Hepatocyte (in vitro differentiated cells): ENCODE data around the gene DNAJC1. TPM values are rescaled to one million over a fixed set of nuclear protein-coding genes. Genes with fewer than 3 reads are reported as not detected.

Source experiments
- DNase-seq: peaks from one replicate; pipeline ENCODE4 v3.0.0-alpha.2; 2016; ENCODE audit warnings: low spot score
- H2AFZ ChIP-seq: fragments of 200-600 bp; sonication (generic); 2 replicates; pipeline ENCODE4 v1.6.0; 2016; ENCODE audit warnings: antibody characterized with exemption, mild to moderate bottlenecking
- H3K27ac ChIP-seq: fragments of 200-600 bp; sonication (generic); 2 replicates; pipeline ENCODE4 v1.5.1; 2016; ENCODE audit warnings: mild to moderate bottlenecking
- H3K27me3 ChIP-seq: fragments of 200-600 bp; sonication (generic); 2 replicates; pipeline ENCODE4 v1.6.1; 2016
- H3K36me3 ChIP-seq: fragments of 200-600 bp; sonication (generic); replicated peaks from 2 replicates; pipeline ENCODE4 v1.5.1; 2016; ENCODE audit warnings: low read depth; ENCODE audit not compliant: insufficient read depth
- H3K4me1 ChIP-seq: fragments of 200-600 bp; sonication (generic); 2 replicates; pipeline ENCODE4 v1.5.1; 2016; ENCODE audit warnings: mild to moderate bottlenecking, moderate library complexity; ENCODE audit not compliant: insufficient read depth
- H3K4me2 ChIP-seq: fragments of 200-600 bp; sonication (generic); 2 replicates; pipeline ENCODE4 v1.6.0; 2016
- H3K4me3 ChIP-seq: fragments of 200-600 bp; sonication (generic); 2 replicates; pipeline ENCODE4 v1.5.1; 2016; ENCODE audit warnings: mild to moderate bottlenecking
- H3K79me2 ChIP-seq: fragments of 200-600 bp; sonication (generic); 2 replicates; pipeline ENCODE4 v1.6.0; 2017; ENCODE audit warnings: mild to moderate bottlenecking
- H3K9me2 ChIP-seq: fragments of 200-600 bp; sonication (generic); replicated peaks from 2 replicates; pipeline ENCODE4 v1.6.0; 2017; ENCODE audit warnings: mild to moderate bottlenecking; ENCODE audit not compliant: insufficient read depth
- H3K9me3 ChIP-seq: fragments of 200-600 bp; sonication (generic); 2 replicates; pipeline ENCODE4 v1.5.1; 2016; ENCODE audit warnings: low read depth, mild to moderate bottlenecking
- H4K20me1 ChIP-seq: fragments of 200-600 bp; sonication (generic); 2 replicates; pipeline ENCODE4 v1.6.0; 2016; ENCODE audit warnings: mild to moderate bottlenecking; ENCODE audit not compliant: insufficient read depth, poor library complexity, severe bottlenecking
- CTCF ChIP-seq: fragments of 200-600 bp; sonication (generic); IDR thresholded peaks from 2 replicates; pipeline ENCODE4 v1.5.1; 2016; ENCODE audit warnings: antibody characterized with exemption, mild to moderate bottlenecking; ENCODE audit not compliant: poor library complexity
- EZH2 ChIP-seq: fragments of 200-600 bp; sonication (generic); IDR thresholded peaks from 2 replicates; pipeline ENCODE4 v1.6.1; 2016; ENCODE audit warnings: antibody characterized with exemption, mild to moderate bottlenecking, borderline replicate concordance
- EZH2phosphoT487 ChIP-seq: fragments of 200-600 bp; sonication (generic); IDR thresholded peaks from one replicate; pipeline ENCODE4 v1.6.1; 2018; ENCODE audit warnings: antibody characterized with exemption, mild to moderate bottlenecking, low read depth, moderate library complexity; ENCODE audit not compliant: unreplicated experiment, severe bottlenecking
- WGBS: methylation state at CpG from one replicate; pipeline ENCODE4 v1.1.6; 2016; ENCODE audit warnings: low lambda C conversion rate; ENCODE audit errors: missing lambda C conversion rate; 5-methylcytosine and 5-hydroxymethylcytosine counted together
- polyA plus RNA-seq: library from polyadenylated mRNA; unstranded; fragments of >200 nt; fragmentation: Nextera tagmentation; extraction: Ambion mirVana; gene quantifications from 2 replicates; pipeline ENCODE4 v1.2.1, GENCODE V29; 2016
- total RNA-seq: library from RNA; depleted of rRNA; stranded (reverse); fragments of >200 nt; gene quantifications from 2 replicates; pipeline ENCODE4 v1.2.3, GENCODE V29; 2014

DNAJC1 gene
- total and polyA plus RNA-seq, 2 experiments from 2014 or later: 64.6 to 91.7 TPM

GRCh38 chr10:21899736-21900135 lies 103.8 kb downstream of the DNAJC1 start:
- Histone ChIP-seq H3K9me3 (no peaks in the 10 kb centered on the region), H3K4me2 (no peak overlapping the region), H3K4me1 (no peaks in the 10 kb centered on the region), H4K20me1 (no peaks in the 10 kb centered on the region), H3K4me3 (no peak overlapping the region), H3K27me3 (no peaks in the 10 kb centered on the region), H3K9me2 (no peaks in the 10 kb centered on the region), H3K27ac (no peak overlapping the region), H3K79me2 (no peaks in the 10 kb centered on the region), H3K36me3 (no peaks in the 10 kb centered on the region), H2AFZ (no peak overlapping the region)
- 95% methylated on average over 5 of the region's 5 CpGs for WGBS
- TF ChIP-seq EZH2phosphoT487: no peak
- TF ChIP-seq EZH2: no peak
- TF ChIP-seq CTCF: no peak
- DNase-seq: no peak

- DNase-seq: no peak
- no peak overlapping the region for H2AFZ ChIP-seq
- H3K79me2 ChIP-seq: no peaks in the 10 kb centered on the region
- no peak overlapping the region for H3K4me3 ChIP-seq
- H3K9me2 ChIP-seq: no peaks in the 10 kb centered on the region
- H3K27ac ChIP-seq: no peak overlapping the region
- peaks cover 5% of the 10 kb centered on the region for H3K9me3 ChIP-seq
- H4K20me1 ChIP-seq: no peaks in the 10 kb centered on the region
- TF ChIP-seq EZH2: no peak
- TF ChIP-seq EZH2phosphoT487: no peak
- no peak for TF ChIP-seq CTCF
- no peaks in the 10 kb centered on the region for H3K4me1 ChIP-seq
- H3K36me3 ChIP-seq: no peaks in the 10 kb centered on the region
- no peak overlapping the region for H3K4me2 ChIP-seq
- WGBS: 91% methylated on average over 1 of the region's 1 CpG
- no peaks in the 10 kb centered on the region for H3K27me3 ChIP-seq
Observed at GRCh38 chr10:21895932-21896331, 107.6 kb downstream of the DNAJC1 start.

GRCh38 chr10:21894648-21895342 lies 108.7 kb downstream of the DNAJC1 start:
- 90% methylated on average over 4 of the region's 4 CpGs for WGBS
- no peaks in the 10 kb centered on the region for H3K4me1 ChIP-seq

More at GRCh38 chr10:21894648-21895342, 108.7 kb downstream of the DNAJC1 start:
- Histone ChIP-seq H3K36me3 (no peaks in the 10 kb centered on the region), H3K9me2 (no peaks in the 10 kb centered on the region), H4K20me1 (no peaks in the 10 kb centered on the region), H3K79me2 (no peaks in the 10 kb centered on the region), H3K27me3 (no peaks in the 10 kb centered on the region), H3K4me2 (no peak overlapping the region), H3K27ac (no peak overlapping the region), H2AFZ (no peak overlapping the region), H3K9me3 (peaks cover 5% of the 10 kb centered on the region), H3K4me3 (no peak overlapping the region)
- DNase-seq: no peak
- TF ChIP-seq EZH2phosphoT487: no peak
- no peak for TF ChIP-seq EZH2
- TF ChIP-seq CTCF: no peak
